ENCODE data around the gene HERC3.

DNA sequence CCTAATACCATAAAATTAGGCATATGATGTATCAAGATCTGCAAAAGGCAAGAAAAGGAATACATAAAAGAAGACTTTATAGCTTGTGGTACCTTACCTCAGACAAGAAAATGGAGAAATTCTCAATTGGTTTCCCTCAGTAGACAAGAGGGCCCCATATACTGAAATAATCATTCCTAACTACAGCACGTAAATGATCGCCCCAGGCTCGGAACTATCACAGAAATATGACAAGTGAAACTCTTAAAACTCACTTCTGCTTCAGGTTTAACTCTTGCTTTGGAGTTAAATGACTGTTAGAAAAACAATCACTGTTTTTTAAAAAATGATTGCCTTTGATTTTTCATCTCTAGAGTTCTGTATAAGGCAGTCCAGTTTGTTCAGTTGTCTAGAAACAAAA lies 144.0 kb downstream of the HERC3 start:
- TF ChIP-seq, protein P1, sequence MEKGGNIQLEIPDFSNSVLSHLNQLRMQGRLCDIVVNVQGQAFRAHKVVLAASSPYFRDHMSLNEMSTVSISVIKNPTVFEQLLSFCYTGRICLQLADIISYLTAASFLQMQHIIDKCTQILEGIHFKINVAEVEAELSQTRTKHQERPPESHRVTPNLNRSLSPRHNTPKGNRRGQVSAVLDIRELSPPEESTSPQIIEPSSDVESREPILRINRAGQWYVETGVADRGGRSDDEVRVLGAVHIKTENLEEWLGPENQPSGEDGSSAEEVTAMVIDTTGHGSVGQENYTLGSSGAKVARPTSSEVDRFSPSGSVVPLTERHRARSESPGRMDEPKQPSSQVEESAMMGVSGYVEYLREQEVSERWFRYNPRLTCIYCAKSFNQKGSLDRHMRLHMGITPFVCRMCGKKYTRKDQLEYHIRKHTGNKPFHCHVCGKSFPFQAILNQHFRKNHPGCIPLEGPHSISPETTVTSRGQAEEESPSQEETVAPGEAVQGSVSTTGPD (CRISPR knock-in tag; IDR thresholded peaks at IDR 0.05), result no peak
- no peak for TF ChIP-seq MAFF (IDR thresholded peaks at IDR 0.05; ENCODE audit: low read depth, low read length)
- no peak for TF ChIP-seq TMF1 (CRISPR knock-in tag; IDR thresholded peaks at IDR 0.05; ENCODE audit: low read depth)
- TF ChIP-seq ZNF792 (CRISPR knock-in tag; IDR thresholded peaks at IDR 0.05), result no peak
- TF ChIP-seq YY1 (IDR thresholded peaks at IDR 0.05; ENCODE audit: insufficient read depth, insufficient replicate concordance, low read depth, low read length), result no peak
- TF ChIP-seq ZBTB26 (CRISPR knock-in tag; IDR thresholded peaks at IDR 0.05; ENCODE audit: borderline replicate concordance), result no peak
- TF ChIP-seq FOXA1 (IDR thresholded peaks at IDR 0.05), result no peak
- no peak for TF ChIP-seq FOXA1 (CRISPR knock-in tag; IDR thresholded peaks at IDR 0.05)
- no peak for TF ChIP-seq GTF2F1 (IDR thresholded peaks at IDR 0.05; ENCODE audit: low read length)
- no peak for TF ChIP-seq E2F5 (CRISPR knock-in tag; conservative IDR thresholded peaks at IDR 0.05)
- TF ChIP-seq PREB (CRISPR knock-in tag; IDR thresholded peaks at IDR 0.05), result no peak
- no peak for TF ChIP-seq NCOA5 (CRISPR knock-in tag; IDR thresholded peaks at IDR 0.05)
- no peak for TF ChIP-seq CTCF (CRISPR knock-in tag; IDR thresholded peaks at IDR 0.05)
- TF ChIP-seq, protein P2, sequence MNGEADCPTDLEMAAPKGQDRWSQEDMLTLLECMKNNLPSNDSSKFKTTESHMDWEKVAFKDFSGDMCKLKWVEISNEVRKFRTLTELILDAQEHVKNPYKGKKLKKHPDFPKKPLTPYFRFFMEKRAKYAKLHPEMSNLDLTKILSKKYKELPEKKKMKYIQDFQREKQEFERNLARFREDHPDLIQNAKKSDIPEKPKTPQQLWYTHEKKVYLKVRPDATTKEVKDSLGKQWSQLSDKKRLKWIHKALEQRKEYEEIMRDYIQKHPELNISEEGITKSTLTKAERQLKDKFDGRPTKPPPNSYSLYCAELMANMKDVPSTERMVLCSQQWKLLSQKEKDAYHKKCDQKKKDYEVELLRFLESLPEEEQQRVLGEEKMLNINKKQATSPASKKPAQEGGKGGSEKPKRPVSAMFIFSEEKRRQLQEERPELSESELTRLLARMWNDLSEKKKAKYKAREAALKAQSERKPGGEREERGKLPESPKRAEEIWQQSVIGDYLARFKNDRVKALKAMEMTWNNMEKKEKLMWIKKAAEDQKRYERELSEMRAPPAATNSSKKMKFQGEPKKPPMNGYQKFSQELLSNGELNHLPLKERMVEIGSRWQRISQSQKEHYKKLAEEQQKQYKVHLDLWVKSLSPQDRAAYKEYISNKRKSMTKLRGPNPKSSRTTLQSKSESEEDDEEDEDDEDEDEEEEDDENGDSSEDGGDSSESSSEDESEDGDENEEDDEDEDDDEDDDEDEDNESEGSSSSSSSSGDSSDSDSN (CRISPR knock-in tag; IDR thresholded peaks at IDR 0.05), result no peak
